ENCODE measurements around the gene ATP6V1G1. TPM values are rescaled to one million over a fixed set of nuclear protein-coding genes. Genes with fewer than 3 reads are reported as not detected.

Gene ATP6V1G1
- total RNA-seq, 2 experiments from 2014 or later: 99.0 to 117 TPM

- CTCF ChIA-PET (ENCODE audit: unreplicated experiment): interaction anchor here (1.0 to 1.7 kb wide), 3 partner anchors 25 to 79 kb away, joined by 3 to 7 read pairs (median 3); no protein-coding TSS in a partner anchor
- TF ChIP-seq EZH2phosphoT487 (IDR thresholded peaks at IDR 0.05; ENCODE audit: borderline replicate concordance, low read depth, low read length) (no peak), CTCF (conservative IDR thresholded peaks at IDR 0.05; ENCODE audit: low read length) (no peak)
These were observed 29.3 kb downstream of the ATP6V1G1 start for GRCh38 chr9:114616684-114617520.

GRCh38 chr9:114619191-114619761 lies 31.7 kb downstream of the ATP6V1G1 start:
- intact Hi-C loops (cut with micrococcal nuclease; ENCODE audit: unreplicated experiment): no loop called here
- Histone ChIP-seq H3K9me3 (ENCODE audit: low read length) (0 out of 2 replicates have a peak, but pooled peaks cover 5% of the 10 kb centered on the region), H2AFZ (ENCODE audit: low read length) (peak overlapping the region; percentile 22; the same call in 1 of the 2 replicates), H3K36me3 (ENCODE audit: insufficient read depth, low read length) (peaks cover 77% of the 10 kb centered on the region), H4K20me1 (ENCODE audit: insufficient read depth, low read length) (no peaks in the 10 kb centered on the region), H3K4me2 (ENCODE audit: low read length) (peak overlapping the region; percentile 65), H3K9me2 (ENCODE audit: insufficient read depth, low read length) (no peaks in the 10 kb centered on the region), H3K27ac (ENCODE audit: low read depth, low read length, poor library complexity, severe bottlenecking) (peak overlapping the region; percentile 48), H3K4me3 (ENCODE audit: low read depth, low read length, poor library complexity, severe bottlenecking) (peak overlapping the region; percentile 14), H3K79me2 (ENCODE audit: insufficient read depth, low read depth, low read length) (peaks cover 59% of the 10 kb centered on the region), H3K4me1 (ENCODE audit: insufficient read depth, low read length, poor library complexity, severe bottlenecking) (peaks cover 34% of the 10 kb centered on the region)
- peak; percentile 37 for DNase-seq (ENCODE audit: low spot score)
- TF ChIP-seq EZH2phosphoT487 (IDR thresholded peaks at IDR 0.05; ENCODE audit: borderline replicate concordance, low read depth, low read length) (no peak), CTCF (conservative IDR thresholded peaks at IDR 0.05; ENCODE audit: low read length) (no peak)
- POLR2A ChIA-PET: interaction anchor here (1.1 to 3.3 kb wide), 2 partner anchors 12 to 31 kb away, joined by 3 to 8 read pairs; partner anchors contain the start of gene ATP6V1G1
- TSS peak; percentile 24 for BruUV-seq (replicated peaks)
- CTCF ChIA-PET (ENCODE audit: unreplicated experiment): interaction anchor here (0.5 to 1.1 kb wide), 3 partner anchors 13 to 395 kb away, joined by 3 read pairs; no protein-coding TSS in a partner anchor

More at GRCh38 chr9:114616684-114617520, 29.3 kb downstream of the ATP6V1G1 start:
- Histone ChIP-seq H3K27ac (ENCODE audit: low read depth, low read length, poor library complexity, severe bottlenecking) (peak overlapping the region; percentile 91), H3K9me2 (ENCODE audit: insufficient read depth, low read length) (no peaks in the 10 kb centered on the region), H3K9me3 (ENCODE audit: low read length) (0 out of 2 replicates have a peak, but pooled peaks cover 5% of the 10 kb centered on the region), H3K36me3 (ENCODE audit: insufficient read depth, low read length) (peaks cover 58% of the 10 kb centered on the region), H3K79me2 (ENCODE audit: insufficient read depth, low read depth, low read length) (peaks cover 83% of the 10 kb centered on the region), H2AFZ (ENCODE audit: low read length) (no peak overlapping the region), H4K20me1 (ENCODE audit: insufficient read depth, low read length) (no peaks in the 10 kb centered on the region), H3K4me3 (ENCODE audit: low read depth, low read length, poor library complexity, severe bottlenecking) (peak overlapping the region; percentile 33), H3K4me2 (ENCODE audit: low read length) (peak overlapping the region; percentile 75), H3K4me1 (ENCODE audit: insufficient read depth, low read length, poor library complexity, severe bottlenecking) (peaks cover 54% of the 10 kb centered on the region)
- peak; percentile 86 for DNase-seq (ENCODE audit: low spot score)
- intact Hi-C loops (cut with micrococcal nuclease; ENCODE audit: unreplicated experiment): loop anchor here (2.0 kb wide), 1 partner anchor 78 kb away; no protein-coding TSS in a partner anchor
- POLR2A ChIA-PET: interaction anchor here (0.6 to 2.2 kb wide), 14 partner anchors 10 to 252 kb away, joined by 3 to 11 read pairs (median 4); partner anchors contain the start of gene ATP6V1G1
- BruUV-seq (replicated peaks): no TSS peak

Measured in OCI-LY7 (cell line).